Measurements from ENCODE around the gene TAF1A.
"Not testable (repeated sequence)": the region's sequence is repeated elsewhere in the genome, so short reads cannot be mapped to it uniquely, and the experiment has no call there.

The TAF1A gene

GRCh38 chr1:222589462-222590302, at the start of gene TAF1A:
Gene TAF1A, minus strand, starts transcription at chr1:222589933.
- peak; percentile 82 for DNase-seq (ENCODE audit: low read depth)

DNA sequence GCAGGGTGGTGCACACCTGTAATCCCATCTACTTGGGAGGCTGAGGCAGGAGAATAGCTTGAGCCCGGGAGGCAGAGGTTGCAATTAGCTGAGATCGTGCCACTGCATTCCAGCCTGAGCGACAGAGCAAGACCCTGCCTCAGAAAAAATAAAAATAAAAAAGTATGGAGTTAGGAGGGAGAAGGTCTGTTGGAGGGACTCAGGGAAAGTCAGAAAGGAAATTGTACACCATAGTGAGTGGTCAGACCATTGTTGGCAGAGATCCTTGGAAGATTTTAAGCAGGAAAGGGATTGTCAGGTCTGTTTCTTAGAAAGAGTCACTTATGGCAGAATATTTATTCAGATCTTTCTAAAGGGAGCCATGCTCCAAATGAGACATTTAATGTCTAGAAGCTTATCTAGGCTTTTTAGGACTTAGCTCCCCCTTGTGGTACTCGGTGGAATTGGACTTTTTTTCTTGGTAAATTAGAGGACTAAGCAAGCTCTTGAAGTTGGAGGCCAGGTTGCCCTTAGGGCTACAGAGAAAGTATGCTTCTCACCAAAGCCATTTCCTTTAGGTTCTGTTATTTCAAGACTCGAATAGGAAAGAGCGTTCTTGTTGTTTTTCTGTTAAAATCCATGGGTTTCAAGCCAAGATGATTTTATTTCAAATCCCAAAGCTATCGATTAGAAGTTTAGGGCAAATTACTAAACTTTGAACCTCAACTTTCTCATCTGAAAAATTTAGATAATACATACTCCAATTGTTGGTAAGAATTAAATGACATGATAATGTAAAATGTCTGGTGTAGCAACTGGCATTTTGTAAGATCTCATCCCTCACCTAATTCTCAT, 44.7 kb upstream of the TAF1A start:
- DNase-seq (ENCODE audit: low read depth) = peak; percentile 38

GRCh38 chr1:222632749-222633148, 43.0 kb upstream of the TAF1A start:
- DNase-seq (ENCODE audit: low read depth) = no peak

- DNase-seq (ENCODE audit: low read depth) = no peak
These were observed 42.0 kb upstream of the TAF1A start for GRCh38 chr1:222631611-222632208.

DNA sequence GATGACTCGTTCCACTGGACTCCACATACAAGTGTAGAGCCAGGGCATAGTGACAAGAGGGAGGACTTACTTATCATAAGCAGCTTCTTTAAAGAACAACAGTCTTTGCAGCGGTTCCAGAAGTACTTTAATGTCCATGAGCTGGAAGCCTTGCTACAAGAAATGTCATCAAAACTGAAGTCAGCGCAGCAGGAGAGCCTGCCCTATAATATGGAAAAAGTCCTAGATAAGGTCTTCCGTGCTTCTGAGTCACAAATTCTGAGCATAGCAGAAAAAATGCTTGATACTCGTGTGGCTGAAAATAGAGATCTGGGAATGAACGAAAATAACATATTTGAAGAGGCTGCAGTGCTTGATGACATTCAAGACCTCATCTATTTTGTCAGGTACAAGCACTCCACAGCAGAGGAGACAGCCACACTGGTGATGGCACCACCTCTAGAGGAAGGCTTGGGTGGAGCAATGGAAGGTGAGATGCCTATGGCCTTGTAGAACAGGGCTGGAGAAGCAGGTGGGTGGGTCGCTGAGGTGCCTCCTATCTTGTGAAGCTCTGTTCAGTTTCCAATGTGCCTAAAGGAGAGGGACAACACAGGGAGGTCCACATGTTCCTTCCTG, 40.3 kb upstream of the TAF1A start:
- DNase-seq (ENCODE audit: low read depth) = no peak

GRCh38 chr1:222627232-222627631, 37.5 kb upstream of the TAF1A start:
- no peak for DNase-seq (ENCODE audit: low read depth)

GRCh38 chr1:222624214-222624613, 34.5 kb upstream of the TAF1A start:
- DNase-seq (ENCODE audit: low read depth) = no peak

DNA sequence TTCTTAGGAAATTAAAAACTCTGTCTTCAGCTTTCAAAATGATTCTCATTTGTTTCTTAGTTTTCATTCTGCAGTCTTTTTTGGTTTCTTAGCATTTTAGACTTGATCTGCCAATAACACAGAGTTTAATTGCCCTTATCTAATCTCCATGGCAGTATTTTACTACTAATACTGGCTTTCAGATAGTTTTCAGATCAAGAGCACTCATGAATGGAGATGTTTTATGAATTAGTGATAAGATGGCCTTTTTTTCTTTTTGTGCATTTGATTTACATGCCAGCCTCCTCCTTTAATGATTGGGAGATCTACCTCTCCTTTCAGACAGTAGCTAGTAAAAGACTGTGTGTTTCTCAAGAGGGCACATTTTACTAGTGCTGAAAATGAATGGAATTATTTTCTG, 33.7 kb upstream of the TAF1A start:
- DNase-seq (ENCODE audit: low read depth) = no peak

DNA sequence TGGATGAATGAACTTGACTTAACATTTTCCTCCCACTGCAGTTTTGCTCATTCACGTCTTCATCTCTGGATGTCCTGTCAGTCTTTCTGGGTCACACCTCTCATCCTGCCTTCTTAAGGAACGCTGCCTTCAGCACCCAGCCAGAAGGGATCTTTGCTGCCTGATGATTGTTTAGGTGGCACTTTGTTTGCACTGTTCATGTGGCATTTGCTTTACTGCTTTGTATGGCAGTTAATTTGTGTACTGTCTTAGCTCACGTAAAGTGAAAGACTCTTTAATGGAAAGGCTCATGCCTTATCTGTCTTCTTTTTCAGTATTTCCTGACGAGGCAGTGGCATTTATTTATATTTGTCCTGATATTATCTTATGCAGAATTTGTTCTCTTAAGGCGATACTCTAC, 33.0 kb upstream of the TAF1A start:
- no peak for DNase-seq (ENCODE audit: low read depth)

GRCh38 chr1:222620566-222620965, 30.8 kb upstream of the TAF1A start:
- no peak for DNase-seq (ENCODE audit: low read depth)

GRCh38 chr1:222618880-222619596, 29.3 kb upstream of the TAF1A start:
- no peak for DNase-seq (ENCODE audit: low read depth)

GRCh38 chr1:222618001-222618879, 28.5 kb upstream of the TAF1A start, which contains the start of gene MIA3:
Gene MIA3, plus strand, starts transcription at chr1:222618097. Its CDS starts 14 bp downstream, at chr1:222618111.
- DNase-seq (ENCODE audit: low read depth) = peak; percentile 23

GRCh38 chr1:222617367-222617951, 27.7 kb upstream of the TAF1A start:
- peak; percentile 97 for DNase-seq (ENCODE audit: low read depth)

DNA sequence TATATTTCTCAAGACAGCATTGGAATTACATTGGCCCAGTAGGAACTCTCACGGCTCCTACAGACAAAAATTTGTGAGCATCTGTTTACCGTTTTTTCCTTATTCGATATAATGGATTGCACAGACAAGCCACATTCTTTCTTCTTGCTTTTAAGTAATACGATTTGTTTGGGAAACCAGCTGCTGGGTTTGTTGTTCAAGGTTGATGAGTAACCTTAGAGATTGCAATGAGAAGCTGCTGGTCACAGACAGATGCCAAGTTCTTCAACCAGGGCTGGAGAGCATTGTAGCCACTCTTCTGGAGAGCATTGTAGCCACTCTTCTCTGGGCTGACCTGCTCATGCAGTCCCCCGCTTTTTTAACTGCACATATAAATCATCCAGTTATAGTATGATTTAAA, 26.8 kb upstream of the TAF1A start:
- no peak for DNase-seq (ENCODE audit: low read depth)

DNA sequence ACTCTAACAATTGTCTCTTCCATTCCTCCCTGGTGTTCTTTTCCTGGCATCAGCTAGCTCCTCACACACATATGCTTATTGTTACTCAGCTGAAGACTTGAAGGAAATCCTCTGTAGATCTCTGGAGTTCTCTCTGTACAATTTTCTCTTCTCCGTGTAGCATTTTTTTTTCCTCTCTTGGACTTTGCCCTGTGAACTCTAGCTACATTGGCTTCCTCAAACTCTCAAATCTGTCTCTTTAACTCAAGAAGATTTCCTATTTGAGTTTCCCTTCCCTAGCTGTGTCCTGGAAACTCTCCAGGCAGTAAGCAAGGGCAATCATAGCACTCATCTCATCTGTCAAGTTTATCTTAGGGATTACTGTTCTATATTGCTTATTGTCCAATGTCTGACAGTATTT, 23.9 kb upstream of the TAF1A start:
- no peak for DNase-seq (ENCODE audit: low read depth)

DNA sequence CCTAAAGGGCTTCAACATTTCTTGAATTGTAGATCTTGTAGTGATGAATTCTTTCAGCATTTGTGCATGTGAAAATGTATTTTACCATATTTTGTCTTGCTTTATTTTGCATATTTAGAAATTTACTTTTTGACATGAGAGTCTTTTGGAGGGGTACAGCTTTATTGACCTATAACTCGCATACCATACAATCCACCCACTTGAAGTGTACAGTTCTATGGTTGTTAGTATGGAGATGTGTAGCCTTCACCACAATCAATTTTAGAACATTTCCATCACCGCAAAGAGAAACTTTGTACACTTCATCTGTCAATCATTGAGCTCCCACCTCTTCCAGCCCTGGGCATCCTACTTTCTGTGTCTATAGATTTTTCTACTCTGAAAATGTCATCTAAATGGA, 21.0 kb upstream of the TAF1A start:
- DNase-seq (ENCODE audit: low read depth) = no peak

DNA sequence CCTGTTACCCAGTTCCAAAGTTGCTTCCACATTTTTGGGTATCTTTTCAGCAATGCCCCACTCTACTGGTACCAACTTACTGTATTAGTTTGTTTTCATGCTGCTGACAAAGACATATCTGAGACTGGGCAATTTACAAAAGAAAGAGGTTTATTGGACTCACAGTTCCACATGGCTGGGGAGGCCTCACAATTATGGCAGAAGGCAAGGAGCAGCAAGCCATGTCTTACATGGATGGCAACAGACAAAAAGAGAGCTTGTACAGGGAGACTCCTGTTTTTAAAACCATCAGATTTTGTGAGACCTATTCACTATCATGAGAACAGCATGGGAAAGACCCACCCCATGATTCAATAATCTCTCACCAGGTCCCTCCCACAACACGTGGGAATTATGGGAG, 19.4 kb upstream of the TAF1A start:
- not testable (repeated sequence) for DNase-seq (ENCODE audit: low read depth)

- no peak for DNase-seq (ENCODE audit: low read depth)
These were observed 17.0 kb upstream of the TAF1A start for GRCh38 chr1:222606757-222607156.

- DNase-seq (ENCODE audit: low read depth) = no peak
These were observed 11.5 kb upstream of the TAF1A start for GRCh38 chr1:222601257-222601656.

- no peak for DNase-seq (ENCODE audit: low read depth)
These were observed 10.5 kb upstream of the TAF1A start for GRCh38 chr1:222600281-222600680.

Measured in T-helper 22 cell (primary cell).